ENCODE measurements around the gene EPHX1. TPM values are rescaled to one million over a fixed set of nuclear protein-coding genes. Genes with fewer than 3 reads are reported as not detected.

Gene EPHX1
- total and polyA plus RNA-seq, 2 of the 8 experiments (the other 6 are each of a cell fraction or from before 2014, with no cell fraction given), result 45.3 to 79.1 TPM

DNA sequence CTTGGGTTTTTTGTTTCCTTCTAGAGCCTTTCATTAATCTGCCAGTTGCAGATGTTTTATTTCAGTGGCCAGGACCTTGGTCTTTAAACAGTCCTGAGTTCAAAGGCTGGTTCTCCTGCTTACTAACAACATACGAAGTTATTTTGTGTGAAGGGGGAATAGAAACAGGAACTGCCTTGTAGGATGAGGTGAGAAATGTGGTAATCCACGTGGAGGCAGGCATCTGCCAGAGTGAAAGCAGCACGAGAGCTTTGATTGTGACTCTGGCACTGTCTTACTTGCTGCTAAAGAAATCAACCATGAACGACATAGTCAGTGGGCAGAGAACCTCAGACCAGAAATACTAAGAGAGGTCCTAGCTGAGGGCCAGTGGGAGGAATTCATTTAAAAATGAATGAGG lies 41.9 kb downstream of the EPHX1 start (continued):
- TF ChIP-seq, protein P1, sequence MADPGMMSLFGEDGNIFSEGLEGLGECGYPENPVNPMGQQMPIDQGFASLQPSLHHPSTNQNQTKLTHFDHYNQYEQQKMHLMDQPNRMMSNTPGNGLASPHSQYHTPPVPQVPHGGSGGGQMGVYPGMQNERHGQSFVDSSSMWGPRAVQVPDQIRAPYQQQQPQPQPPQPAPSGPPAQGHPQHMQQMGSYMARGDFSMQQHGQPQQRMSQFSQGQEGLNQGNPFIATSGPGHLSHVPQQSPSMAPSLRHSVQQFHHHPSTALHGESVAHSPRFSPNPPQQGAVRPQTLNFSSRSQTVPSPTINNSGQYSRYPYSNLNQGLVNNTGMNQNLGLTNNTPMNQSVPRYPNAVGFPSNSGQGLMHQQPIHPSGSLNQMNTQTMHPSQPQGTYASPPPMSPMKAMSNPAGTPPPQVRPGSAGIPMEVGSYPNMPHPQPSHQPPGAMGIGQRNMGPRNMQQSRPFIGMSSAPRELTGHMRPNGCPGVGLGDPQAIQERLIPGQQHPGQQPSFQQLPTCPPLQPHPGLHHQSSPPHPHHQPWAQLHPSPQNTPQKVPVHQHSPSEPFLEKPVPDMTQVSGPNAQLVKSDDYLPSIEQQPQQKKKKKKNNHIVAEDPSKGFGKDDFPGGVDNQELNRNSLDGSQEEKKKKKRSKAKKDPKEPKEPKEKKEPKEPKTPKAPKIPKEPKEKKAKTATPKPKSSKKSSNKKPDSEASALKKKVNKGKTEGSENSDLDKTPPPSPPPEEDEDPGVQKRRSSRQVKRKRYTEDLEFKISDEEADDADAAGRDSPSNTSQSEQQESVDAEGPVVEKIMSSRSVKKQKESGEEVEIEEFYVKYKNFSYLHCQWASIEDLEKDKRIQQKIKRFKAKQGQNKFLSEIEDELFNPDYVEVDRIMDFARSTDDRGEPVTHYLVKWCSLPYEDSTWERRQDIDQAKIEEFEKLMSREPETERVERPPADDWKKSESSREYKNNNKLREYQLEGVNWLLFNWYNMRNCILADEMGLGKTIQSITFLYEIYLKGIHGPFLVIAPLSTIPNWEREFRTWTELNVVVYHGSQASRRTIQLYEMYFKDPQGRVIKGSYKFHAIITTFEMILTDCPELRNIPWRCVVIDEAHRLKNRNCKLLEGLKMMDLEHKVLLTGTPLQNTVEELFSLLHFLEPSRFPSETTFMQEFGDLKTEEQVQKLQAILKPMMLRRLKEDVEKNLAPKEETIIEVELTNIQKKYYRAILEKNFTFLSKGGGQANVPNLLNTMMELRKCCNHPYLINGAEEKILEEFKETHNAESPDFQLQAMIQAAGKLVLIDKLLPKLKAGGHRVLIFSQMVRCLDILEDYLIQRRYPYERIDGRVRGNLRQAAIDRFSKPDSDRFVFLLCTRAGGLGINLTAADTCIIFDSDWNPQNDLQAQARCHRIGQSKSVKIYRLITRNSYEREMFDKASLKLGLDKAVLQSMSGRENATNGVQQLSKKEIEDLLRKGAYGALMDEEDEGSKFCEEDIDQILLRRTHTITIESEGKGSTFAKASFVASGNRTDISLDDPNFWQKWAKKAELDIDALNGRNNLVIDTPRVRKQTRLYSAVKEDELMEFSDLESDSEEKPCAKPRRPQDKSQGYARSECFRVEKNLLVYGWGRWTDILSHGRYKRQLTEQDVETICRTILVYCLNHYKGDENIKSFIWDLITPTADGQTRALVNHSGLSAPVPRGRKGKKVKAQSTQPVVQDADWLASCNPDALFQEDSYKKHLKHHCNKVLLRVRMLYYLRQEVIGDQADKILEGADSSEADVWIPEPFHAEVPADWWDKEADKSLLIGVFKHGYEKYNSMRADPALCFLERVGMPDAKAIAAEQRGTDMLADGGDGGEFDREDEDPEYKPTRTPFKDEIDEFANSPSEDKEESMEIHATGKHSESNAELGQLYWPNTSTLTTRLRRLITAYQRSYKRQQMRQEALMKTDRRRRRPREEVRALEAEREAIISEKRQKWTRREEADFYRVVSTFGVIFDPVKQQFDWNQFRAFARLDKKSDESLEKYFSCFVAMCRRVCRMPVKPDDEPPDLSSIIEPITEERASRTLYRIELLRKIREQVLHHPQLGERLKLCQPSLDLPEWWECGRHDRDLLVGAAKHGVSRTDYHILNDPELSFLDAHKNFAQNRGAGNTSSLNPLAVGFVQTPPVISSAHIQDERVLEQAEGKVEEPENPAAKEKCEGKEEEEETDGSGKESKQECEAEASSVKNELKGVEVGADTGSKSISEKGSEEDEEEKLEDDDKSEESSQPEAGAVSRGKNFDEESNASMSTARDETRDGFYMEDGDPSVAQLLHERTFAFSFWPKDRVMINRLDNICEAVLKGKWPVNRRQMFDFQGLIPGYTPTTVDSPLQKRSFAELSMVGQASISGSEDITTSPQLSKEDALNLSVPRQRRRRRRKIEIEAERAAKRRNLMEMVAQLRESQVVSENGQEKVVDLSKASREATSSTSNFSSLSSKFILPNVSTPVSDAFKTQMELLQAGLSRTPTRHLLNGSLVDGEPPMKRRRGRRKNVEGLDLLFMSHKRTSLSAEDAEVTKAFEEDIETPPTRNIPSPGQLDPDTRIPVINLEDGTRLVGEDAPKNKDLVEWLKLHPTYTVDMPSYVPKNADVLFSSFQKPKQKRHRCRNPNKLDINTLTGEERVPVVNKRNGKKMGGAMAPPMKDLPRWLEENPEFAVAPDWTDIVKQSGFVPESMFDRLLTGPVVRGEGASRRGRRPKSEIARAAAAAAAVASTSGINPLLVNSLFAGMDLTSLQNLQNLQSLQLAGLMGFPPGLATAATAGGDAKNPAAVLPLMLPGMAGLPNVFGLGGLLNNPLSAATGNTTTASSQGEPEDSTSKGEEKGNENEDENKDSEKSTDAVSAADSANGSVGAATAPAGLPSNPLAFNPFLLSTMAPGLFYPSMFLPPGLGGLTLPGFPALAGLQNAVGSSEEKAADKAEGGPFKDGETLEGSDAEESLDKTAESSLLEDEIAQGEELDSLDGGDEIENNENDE (IDR thresholded peaks at IDR 0.05; ENCODE audit: insufficient replicate concordance, low read length), result no peak
- TF ChIP-seq BACH1 (IDR thresholded peaks at IDR 0.05; ENCODE audit: low read length) (no peak), SIN3A (conservative IDR thresholded peaks at IDR 0.05 in 1 of 2, IDR thresholded peaks at IDR 0.05 in 1 of 2; ENCODE audit: low read depth in 1 of 2, low read length in 2 of 2) (no peak), CEBPB (IDR thresholded peaks at IDR 0.05; ENCODE audit: low read depth, low read length) (no peak), SIX5 (IDR thresholded peaks at IDR 0.05; ENCODE audit: low read depth, low read length) (no peak)
